Measurements from ENCODE around the gene EAF1.

DNA sequence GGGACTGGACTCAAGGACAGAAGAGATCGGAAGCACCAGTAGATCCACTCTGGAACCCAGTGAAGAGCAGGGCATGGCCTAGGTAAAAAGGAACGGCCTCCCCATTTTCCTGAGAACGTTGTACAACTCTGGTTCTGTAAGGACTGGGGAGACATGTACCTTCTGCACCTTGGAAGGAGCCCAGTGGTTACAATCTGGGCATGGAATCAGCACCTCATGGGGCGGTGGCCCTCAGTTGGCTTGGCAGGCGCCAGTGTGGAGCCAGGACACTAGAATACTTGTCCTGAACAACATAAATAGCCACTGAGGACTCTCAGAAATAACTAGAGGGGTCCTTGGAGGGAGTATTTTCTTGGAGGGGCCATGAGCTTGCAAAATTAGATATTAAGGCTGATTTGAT is 25.6 kb downstream of the EAF1 start:
- TF ChIP-seq POLR2A (IDR thresholded peaks at IDR 0.05), result no peak
- no peak for TF ChIP-seq POLR2AphosphoS5 (IDR thresholded peaks at IDR 0.05)
